AG10803 (cell line): ENCODE data around the gene G6PD.

Source experiments
- DNase-seq: peaks from one replicate; pipeline ENCODE4 v3.0.0; 2010; ENCODE audit warnings: low read depth
- H3K4me3 ChIP-seq: 2 replicates; pipeline ENCODE4 v1.5.1; 2011; ENCODE audit warnings: mild to moderate bottlenecking, low read length, control low read depth
- TF ChIP-seq, protein P1 (sequence below): conservative IDR thresholded peaks from 2 replicates; pipeline ENCODE4 v1.5.1; 2011; ENCODE audit warnings: mild to moderate bottlenecking, low read length, control low read depth, inconsistent platforms

Gene G6PD

GRCh38 chrX:154494715-154495114, 51.9 kb downstream of the G6PD start:
- DNase-seq = no peak
- TF ChIP-seq, protein P1, sequence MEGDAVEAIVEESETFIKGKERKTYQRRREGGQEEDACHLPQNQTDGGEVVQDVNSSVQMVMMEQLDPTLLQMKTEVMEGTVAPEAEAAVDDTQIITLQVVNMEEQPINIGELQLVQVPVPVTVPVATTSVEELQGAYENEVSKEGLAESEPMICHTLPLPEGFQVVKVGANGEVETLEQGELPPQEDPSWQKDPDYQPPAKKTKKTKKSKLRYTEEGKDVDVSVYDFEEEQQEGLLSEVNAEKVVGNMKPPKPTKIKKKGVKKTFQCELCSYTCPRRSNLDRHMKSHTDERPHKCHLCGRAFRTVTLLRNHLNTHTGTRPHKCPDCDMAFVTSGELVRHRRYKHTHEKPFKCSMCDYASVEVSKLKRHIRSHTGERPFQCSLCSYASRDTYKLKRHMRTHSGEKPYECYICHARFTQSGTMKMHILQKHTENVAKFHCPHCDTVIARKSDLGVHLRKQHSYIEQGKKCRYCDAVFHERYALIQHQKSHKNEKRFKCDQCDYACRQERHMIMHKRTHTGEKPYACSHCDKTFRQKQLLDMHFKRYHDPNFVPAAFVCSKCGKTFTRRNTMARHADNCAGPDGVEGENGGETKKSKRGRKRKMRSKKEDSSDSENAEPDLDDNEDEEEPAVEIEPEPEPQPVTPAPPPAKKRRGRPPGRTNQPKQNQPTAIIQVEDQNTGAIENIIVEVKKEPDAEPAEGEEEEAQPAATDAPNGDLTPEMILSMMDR = no peak
- H3K4me3 ChIP-seq = no peak overlapping the region

DNA sequence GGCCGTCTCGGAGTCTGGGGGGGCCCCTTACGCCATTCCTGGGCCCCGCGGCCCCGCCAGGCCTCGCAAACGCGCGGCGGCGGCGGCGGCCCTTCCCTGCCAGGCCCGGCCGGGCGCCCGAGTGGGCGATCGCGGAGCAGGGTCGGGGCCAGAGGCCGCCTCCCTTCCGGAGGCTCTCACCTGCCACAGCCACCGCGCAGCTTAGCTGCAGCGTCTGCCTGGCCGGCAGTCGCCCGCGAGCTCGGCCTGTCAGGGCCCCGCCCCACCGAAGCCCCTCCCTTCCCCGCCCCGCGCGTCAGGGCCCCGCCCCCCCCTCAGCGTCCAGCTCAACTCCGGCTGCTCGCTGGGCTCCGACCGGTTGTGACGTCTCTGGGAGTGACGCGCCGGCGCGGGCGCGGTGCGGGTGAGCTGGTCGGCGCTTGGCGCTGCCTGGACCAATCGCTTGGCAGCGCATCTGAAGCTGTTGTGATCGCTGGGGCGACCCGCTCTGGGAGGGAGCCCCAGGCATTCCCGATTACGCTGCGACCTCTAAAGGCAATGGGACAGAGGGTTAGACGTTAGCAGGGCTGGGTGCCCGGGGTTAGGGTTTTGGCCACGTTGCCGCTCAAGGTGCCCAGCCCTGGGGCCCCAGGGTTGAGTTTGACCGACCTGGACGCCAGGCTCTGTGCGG, 56.1 kb downstream of the G6PD start, which contains the start of gene SLC10A3:
SLC10A3 (minus strand) TSS at position 216 of the 670 bp plus-strand sequence. CDS start 1,689 bp downstream, outside the sequence.
- TF ChIP-seq, protein P1 = no peak
- peak; percentile 89 for DNase-seq
- H3K4me3 ChIP-seq = peak within 1 kb of the TSS; percentile 69

GRCh38 chrX:154490021-154490413, 56.6 kb downstream of the G6PD start:
- peak; percentile 43 for DNase-seq
- TF ChIP-seq, protein P1 = no peak

DNA sequence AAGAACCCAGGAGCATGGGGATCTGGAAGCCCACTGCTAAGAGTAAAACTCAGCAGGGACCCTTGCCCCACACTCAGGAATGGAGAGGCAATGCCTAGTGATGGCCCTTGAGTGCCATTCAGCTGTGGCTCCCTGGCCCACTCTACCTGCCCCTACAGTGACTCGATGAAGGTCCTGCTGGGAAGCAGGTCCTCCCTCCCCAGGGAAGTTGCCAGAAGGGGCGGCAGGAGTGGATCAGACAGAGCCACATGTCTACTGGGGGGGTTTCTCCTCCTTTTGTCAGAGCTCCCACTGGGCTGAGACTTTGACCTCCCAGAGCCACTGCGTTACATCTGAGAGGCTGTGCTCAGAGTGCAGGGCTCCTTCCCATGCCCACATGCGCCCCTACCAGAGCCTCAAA, 57.5 kb downstream of the G6PD start:
- H3K4me3 ChIP-seq = peak overlapping the region; percentile 68
- TF ChIP-seq, protein P1 = no peak
- DNase-seq = no peak

More at GRCh38 chrX:154490021-154490413, 56.6 kb downstream of the G6PD start:
- peak overlapping the region; percentile 68 for H3K4me3 ChIP-seq

GRCh38 chrX:154488336-154489075, 58.1 kb downstream of the G6PD start:
- no peak overlapping the region for H3K4me3 ChIP-seq
- no peak for DNase-seq
- TF ChIP-seq, protein P1 = no peak

GRCh38 chrX:154487518-154488290, 58.9 kb downstream of the G6PD start:
- TF ChIP-seq, protein P1 = no peak
- H3K4me3 ChIP-seq = no peak overlapping the region
- DNase-seq = no peak
